Measurements from ENCODE around the gene GTPBP1.
A peak's percentile ranks its signal among the peaks of the same experiment; 100 is the strongest.

GTPBP1 gene

DNA sequence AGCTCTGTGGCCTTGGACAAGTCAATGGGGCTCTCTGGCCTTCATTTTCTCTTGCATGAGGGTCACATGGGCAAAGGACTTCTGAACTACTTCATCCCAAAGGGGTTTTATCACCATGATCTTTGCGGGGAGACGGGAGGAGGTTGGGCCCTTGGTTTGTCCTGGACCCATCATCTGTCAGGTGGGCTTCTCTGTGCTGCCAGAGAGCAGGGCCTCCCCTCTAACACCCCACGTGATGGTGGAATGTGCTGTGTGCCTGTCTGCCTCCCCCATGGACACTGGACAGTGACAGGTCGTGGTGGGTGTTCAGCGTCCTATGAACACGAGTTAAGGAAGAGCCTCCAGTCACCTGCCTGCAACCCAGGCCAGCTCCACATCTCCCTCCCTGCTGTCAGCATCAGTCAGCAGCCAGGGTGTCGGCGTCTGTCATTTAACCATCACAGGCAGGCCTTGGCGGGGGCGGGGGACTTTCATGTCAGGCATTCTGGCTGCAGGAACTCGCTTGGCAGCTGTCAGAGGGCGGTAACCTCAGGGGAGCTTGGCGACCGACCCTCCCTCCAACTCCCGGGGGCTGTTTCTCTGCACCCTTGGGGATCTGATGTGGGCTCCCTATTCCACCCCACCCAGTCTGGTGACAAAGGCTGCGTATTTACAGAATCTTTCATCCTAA is 52.7 kb downstream of the GTPBP1 start:
- Mint-ChIP-seq H3K36me3 (ENCODE audit: low read depth) (no peaks in the 10 kb centered on the region), H3K4me3 (peak overlapping the region; percentile 10 to 25 (median 23)), H3K27ac (peak overlapping the region in 1 of 3 experiments; percentile 76), H3K4me1 (peaks cover 50% of the 10 kb centered on the region), H3K9me3 (no peaks in the 10 kb centered on the region), H3K27me3 (ENCODE audit: low read depth) (peaks cover 9% of the 10 kb centered on the region)
- TF ChIP-seq, protein P1, sequence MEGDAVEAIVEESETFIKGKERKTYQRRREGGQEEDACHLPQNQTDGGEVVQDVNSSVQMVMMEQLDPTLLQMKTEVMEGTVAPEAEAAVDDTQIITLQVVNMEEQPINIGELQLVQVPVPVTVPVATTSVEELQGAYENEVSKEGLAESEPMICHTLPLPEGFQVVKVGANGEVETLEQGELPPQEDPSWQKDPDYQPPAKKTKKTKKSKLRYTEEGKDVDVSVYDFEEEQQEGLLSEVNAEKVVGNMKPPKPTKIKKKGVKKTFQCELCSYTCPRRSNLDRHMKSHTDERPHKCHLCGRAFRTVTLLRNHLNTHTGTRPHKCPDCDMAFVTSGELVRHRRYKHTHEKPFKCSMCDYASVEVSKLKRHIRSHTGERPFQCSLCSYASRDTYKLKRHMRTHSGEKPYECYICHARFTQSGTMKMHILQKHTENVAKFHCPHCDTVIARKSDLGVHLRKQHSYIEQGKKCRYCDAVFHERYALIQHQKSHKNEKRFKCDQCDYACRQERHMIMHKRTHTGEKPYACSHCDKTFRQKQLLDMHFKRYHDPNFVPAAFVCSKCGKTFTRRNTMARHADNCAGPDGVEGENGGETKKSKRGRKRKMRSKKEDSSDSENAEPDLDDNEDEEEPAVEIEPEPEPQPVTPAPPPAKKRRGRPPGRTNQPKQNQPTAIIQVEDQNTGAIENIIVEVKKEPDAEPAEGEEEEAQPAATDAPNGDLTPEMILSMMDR (IDR thresholded peaks at IDR 0.05; ENCODE audit: unreplicated experiment in 3 of 3), result no peak

DNA sequence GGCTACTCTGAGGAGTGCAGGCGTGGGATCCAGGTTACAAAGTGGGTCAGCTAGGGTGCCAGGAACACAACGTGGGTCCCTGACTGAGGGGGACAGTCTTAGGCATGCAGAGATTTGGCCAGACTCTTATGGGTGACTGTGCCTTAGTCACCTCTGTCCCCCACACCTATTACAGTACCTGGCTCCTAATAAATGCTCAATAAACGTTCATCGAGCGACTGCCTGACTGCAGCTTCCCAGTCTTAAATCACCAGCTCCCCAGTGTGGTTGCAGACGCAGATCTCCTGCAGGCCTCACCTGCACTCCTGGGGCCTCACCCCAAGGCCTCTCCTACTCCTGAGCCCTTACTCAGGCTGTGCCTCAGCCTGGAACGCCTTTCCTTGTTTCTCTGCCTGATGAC is 53.3 kb downstream of the GTPBP1 start:
- Mint-ChIP-seq H3K4me1 (peaks cover 44% of the 10 kb centered on the region), H3K36me3 (ENCODE audit: low read depth) (no peaks in the 10 kb centered on the region), H3K27ac (no peak overlapping the region), H3K27me3 (ENCODE audit: low read depth) (peaks cover 9% of the 10 kb centered on the region), H3K4me3 (peak overlapping the region; percentile 14 to 46 (median 16)), H3K9me3 (no peaks in the 10 kb centered on the region)
- TF ChIP-seq, protein P1 (IDR thresholded peaks at IDR 0.05; ENCODE audit: unreplicated experiment in 3 of 3), result no peak

DNA sequence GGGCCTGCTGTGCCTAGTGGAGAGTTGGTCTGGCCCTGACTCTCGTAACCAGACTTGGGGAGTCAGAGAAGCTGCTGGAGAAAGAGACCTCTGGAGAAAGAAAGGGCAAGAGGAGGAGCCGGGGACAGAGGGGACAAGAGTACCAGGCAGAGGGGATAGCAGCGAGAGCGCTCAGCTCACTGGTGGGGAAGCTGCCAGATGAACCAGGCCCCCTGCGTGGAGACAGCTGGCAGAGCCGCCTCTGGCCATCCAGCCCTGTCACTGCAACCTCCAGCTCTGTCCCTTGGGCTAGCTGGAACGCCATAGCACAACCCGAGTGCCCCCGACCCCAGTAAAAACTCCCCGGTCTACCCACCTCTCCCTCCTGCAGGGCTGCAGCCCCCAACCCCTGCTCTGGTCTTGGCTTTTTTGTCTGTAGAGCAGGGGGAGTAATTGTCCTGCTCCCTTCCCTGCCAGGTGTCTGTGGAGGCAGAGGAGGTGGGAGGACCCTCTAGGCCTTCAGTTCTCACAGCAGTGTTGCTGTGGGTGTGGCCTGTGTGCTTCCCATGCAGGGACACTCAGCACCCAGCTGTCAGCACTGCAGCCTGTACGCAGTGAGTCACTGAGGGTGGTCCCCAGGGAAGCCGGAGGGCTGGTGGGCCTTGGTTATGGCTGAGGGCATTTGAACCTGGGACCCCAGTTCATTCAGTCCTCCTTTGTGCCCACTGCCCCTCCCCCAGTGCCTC is 54.9 kb downstream of the GTPBP1 start:
- Mint-ChIP-seq H3K27ac (peak overlapping the region in 2 of 3 experiments; percentile 27 to 46), H3K4me1 (peaks cover 35% of the 10 kb centered on the region), H3K36me3 (ENCODE audit: low read depth) (no peaks in the 10 kb centered on the region), H3K4me3 (peak overlapping the region in 1 of 3 experiments; percentile 37), H3K9me3 (no peaks in the 10 kb centered on the region), H3K27me3 (ENCODE audit: low read depth) (peaks cover 9% of the 10 kb centered on the region)
- TF ChIP-seq, protein P1 (IDR thresholded peaks at IDR 0.05; ENCODE audit: unreplicated experiment in 3 of 3), result no peak

DNA sequence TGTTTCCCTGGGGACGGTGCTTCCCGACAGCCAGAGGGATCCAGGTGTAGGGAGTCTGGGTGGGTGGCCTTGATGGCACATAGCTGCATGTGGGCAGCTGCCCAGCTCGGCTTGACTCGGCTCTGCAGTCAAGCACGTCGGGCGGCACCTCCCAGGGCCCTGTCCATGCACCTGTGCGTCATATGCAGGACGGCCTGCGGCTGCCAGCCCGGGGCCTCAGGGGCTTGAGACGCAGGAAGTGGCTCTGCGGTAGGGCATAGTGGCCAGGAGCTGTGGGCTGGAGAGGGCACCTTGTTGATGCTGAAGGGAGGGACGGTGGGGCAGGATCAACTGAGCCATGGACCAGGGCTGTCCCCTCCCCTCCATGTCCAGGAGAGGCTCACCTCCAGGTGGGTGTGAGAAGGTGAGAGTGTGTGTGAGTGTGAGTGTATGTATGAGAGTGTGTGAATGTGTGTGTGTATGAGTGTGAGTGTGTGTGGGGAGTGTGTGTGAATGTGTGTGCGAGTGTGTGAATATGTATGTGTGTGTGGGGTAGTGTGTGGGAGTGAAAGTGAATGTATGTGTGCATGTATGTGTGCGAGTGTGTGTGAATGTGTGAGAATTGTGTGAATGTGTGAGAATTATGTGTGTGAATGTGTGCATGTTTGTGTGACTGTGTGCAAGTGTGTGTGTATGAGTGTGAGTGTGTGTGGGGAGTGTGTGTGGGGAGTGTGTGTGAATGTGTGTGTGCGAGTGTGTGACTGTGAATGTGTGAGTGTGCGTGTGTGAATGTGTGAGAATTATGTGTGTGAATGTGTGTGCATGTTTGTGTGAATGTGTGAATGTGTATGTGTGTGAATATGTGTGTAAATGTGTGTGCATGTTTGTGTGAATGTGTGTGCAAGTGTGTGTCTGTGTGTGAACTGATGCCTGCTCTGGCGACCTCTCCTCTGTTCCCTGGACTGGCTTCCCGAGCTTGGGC is 55.7 kb downstream of the GTPBP1 start:
- Mint-ChIP-seq H3K4me1 (peaks cover 34% of the 10 kb centered on the region), H3K9me3 (no peaks in the 10 kb centered on the region), H3K27ac (no peak overlapping the region), H3K4me3 (no peak overlapping the region), H3K36me3 (ENCODE audit: low read depth) (no peaks in the 10 kb centered on the region), H3K27me3 (ENCODE audit: low read depth) (peaks cover 9% of the 10 kb centered on the region)
- TF ChIP-seq, protein P1 (IDR thresholded peaks at IDR 0.05; ENCODE audit: unreplicated experiment in 3 of 3), result no peak

DNA sequence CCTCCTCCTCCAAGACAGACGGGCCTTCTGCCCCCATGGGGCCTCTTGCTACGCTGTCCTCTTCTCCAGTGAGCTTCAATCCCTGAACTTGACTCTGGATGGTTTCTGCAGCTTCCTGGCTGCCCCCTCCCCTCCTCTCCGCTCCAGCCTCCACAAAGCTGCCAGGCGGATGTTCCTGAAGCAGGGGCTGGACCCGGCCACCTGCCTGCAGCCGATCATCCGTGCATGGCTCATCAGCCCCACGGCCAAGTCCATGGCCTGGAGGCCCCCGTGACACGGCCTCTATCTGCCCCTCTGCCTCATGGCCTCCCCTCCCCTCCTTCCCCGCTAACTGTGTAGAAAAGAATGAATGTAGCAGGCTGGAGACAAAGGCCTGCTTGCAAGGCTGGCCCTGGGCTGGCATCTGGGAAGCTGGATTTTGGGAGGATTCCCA is 56.8 kb downstream of the GTPBP1 start:
- H3K27me3 Mint-ChIP-seq (ENCODE audit: low read depth), result peaks cover 9% of the 10 kb centered on the region
- peak overlapping the region in 2 of 3 experiments; percentile 23 to 35 for H3K27ac Mint-ChIP-seq
- H3K4me3 Mint-ChIP-seq, result no peak overlapping the region
- H3K9me3 Mint-ChIP-seq, result no peaks in the 10 kb centered on the region
- TF ChIP-seq, protein P1 (IDR thresholded peaks at IDR 0.05; ENCODE audit: unreplicated experiment in 3 of 3), result no peak
- H3K36me3 Mint-ChIP-seq (ENCODE audit: low read depth), result no peaks in the 10 kb centered on the region
- H3K4me1 Mint-ChIP-seq, result peaks cover 25% of the 10 kb centered on the region

All from nephron (organoid).